Measurements from ENCODE around the gene UGDH. TPM values are rescaled to one million over a fixed set of nuclear protein-coding genes. Genes with fewer than 3 reads are reported as not detected.

Gene UGDH
- total and polyA plus RNA-seq, 2 of the 8 experiments (the other 6 are each of a cell fraction or from before 2014, with no cell fraction given): 32.0 to 128 TPM

DNA sequence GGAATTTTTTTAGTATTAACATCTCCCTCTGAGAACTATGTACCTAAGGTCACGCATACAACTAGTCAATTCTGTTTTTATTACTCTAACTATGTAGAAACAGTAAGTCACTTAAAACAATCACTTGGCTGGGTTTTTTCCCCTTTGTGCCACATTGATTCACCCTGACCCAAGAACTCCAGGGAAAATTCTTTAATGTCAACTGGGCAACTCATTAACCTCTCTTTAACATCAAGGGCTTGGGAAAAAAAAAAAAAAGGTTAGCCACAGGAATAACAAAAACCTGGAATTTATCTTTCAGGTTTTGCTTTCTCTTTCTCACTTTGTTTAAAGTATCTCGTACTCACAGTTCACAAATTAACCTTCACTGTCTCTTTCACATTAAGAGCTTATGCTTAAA is 76.6 kb downstream of the UGDH start (continued):
- TF ChIP-seq BRCA1 (IDR thresholded peaks at IDR 0.05; ENCODE audit: low read depth, low read length) (no peak), CREB1 (IDR thresholded peaks at IDR 0.05) (no peak), BCL11A (IDR thresholded peaks at IDR 0.05; ENCODE audit: low read depth in 2 of 2, low read length in 2 of 2) (no peak), CBX5 (IDR thresholded peaks at IDR 0.05; ENCODE audit: low read depth, low read length) (no peak), RBBP5 (IDR thresholded peaks at IDR 0.05; ENCODE audit: borderline replicate concordance, low read depth, low read length) (no peak)

Other genes with a start within 250 kb of the UGDH start
- gene RFC1, start 161.1 kb downstream of the UGDH start, total RNA-seq (2021; fragmentation: NEBNext Ultra II Directional; extraction: Animal tissue kit (Norgen Biotek cat#: 25700)): 78.0 and 83.8 TPM in 2 replicates
- 10.4 and 16.0 TPM in 2 replicates for gene RFC1, start 161.1 kb downstream of the UGDH start, polyA plus RNA-seq (2011; rRNA removed)
- not detected in 2 replicates for gene KLB, start 120.5 kb downstream of the UGDH start, total RNA-seq (2021; fragmentation: NEBNext Ultra II Directional; extraction: Animal tissue kit (Norgen Biotek cat#: 25700))
- 0.03 TPM in 2 replicates for gene KLB, start 120.5 kb downstream of the UGDH start, polyA plus RNA-seq (2011; rRNA removed)
- 1,161 and 1,163 TPM in 2 replicates for gene RPL9, start 68.5 kb downstream of the UGDH start, total RNA-seq (2021; fragmentation: NEBNext Ultra II Directional; extraction: Animal tissue kit (Norgen Biotek cat#: 25700))
- 427 and 1,184 TPM in 2 replicates for gene RPL9, start 68.5 kb downstream of the UGDH start, polyA plus RNA-seq (2011; rRNA removed)
- 19.8 and 24.9 TPM in 2 replicates for gene LIAS, start 68.4 kb downstream of the UGDH start, total RNA-seq (2021; fragmentation: NEBNext Ultra II Directional; extraction: Animal tissue kit (Norgen Biotek cat#: 25700))
- gene LIAS, start 68.4 kb downstream of the UGDH start, polyA plus RNA-seq (2011; rRNA removed): 7.5 and 10.5 TPM in 2 replicates
- gene SMIM14, start 111.4 kb upstream of the UGDH start, total RNA-seq (2021; fragmentation: NEBNext Ultra II Directional; extraction: Animal tissue kit (Norgen Biotek cat#: 25700)): 26.6 and 29.1 TPM in 2 replicates
- gene SMIM14, start 111.4 kb upstream of the UGDH start, polyA plus RNA-seq (2011; rRNA removed): 22.6 and 31.0 TPM in 2 replicates
- gene UBE2K, start 170.7 kb upstream of the UGDH start, total RNA-seq (2021; fragmentation: NEBNext Ultra II Directional; extraction: Animal tissue kit (Norgen Biotek cat#: 25700)): 169 and 174 TPM in 2 replicates
- gene UBE2K, start 170.7 kb upstream of the UGDH start, polyA plus RNA-seq (2011; rRNA removed): 32.7 and 53.6 TPM in 2 replicates

Measured in H1 (cell line).